Activated CD4-positive, alpha-beta T cell treated with anti-CD3 and anti-CD28 coated beads, Interleukin-2, Interleukin-6, amounts not matched to agents 100 ng/mL and 50 ng/mL, durations not matched to agents 16 hours and 8 hours (primary cell): Measurements from ENCODE around the gene DUSP16.
A peak's percentile ranks its signal among the peaks of the same experiment; 100 is the strongest.

Experiments
- DNase-seq: peaks from one replicate; pipeline ENCODE4 v3.0.0-alpha.2; 2020

The DUSP16 gene

GRCh38 chr12:12465522-12465921, 97.1 kb downstream of the DUSP16 start:
- no peak for DNase-seq

GRCh38 chr12:12461923-12462315, 100.7 kb downstream of the DUSP16 start:
- DNase-seq = peak; percentile 78

GRCh38 chr12:12460935-12461922, 101.4 kb downstream of the DUSP16 start:
- DNase-seq = peak; percentile 82

GRCh38 chr12:12456637-12457036, 106.0 kb downstream of the DUSP16 start:
- DNase-seq = peak; percentile 77

GRCh38 chr12:12454315-12454714, 108.3 kb downstream of the DUSP16 start:
- DNase-seq = no peak

GRCh38 chr12:12453635-12454034, 109.0 kb downstream of the DUSP16 start:
- no peak for DNase-seq

GRCh38 chr12:12452326-12452902, 110.2 kb downstream of the DUSP16 start:
- DNase-seq = no peak

GRCh38 chr12:12451098-12451497, 111.6 kb downstream of the DUSP16 start:
- DNase-seq = no peak

- no peak for DNase-seq
These were observed 112.6 kb downstream of the DUSP16 start for GRCh38 chr12:12450043-12450471.

GRCh38 chr12:12449533-12450025, 113.1 kb downstream of the DUSP16 start:
- DNase-seq = no peak

- DNase-seq = no peak
These were observed 114.8 kb downstream of the DUSP16 start for GRCh38 chr12:12447837-12448236.

GRCh38 chr12:12447236-12447635, 115.4 kb downstream of the DUSP16 start:
- DNase-seq = no peak

- no peak for DNase-seq
These were observed 115.9 kb downstream of the DUSP16 start for GRCh38 chr12:12446786-12447185.

- DNase-seq = no peak
These were observed 116.8 kb downstream of the DUSP16 start for GRCh38 chr12:12445882-12446181.

- no peak for DNase-seq
These were observed 117.3 kb downstream of the DUSP16 start for GRCh38 chr12:12445165-12445881.

GRCh38 chr12:12443431-12443878, 119.2 kb downstream of the DUSP16 start:
- no peak for DNase-seq

- DNase-seq = peak; percentile 49
These were observed 120.1 kb downstream of the DUSP16 start for GRCh38 chr12:12442548-12443071.

- DNase-seq = peak; percentile 84
These were observed 120.7 kb downstream of the DUSP16 start for GRCh38 chr12:12441843-12442461.

- DNase-seq = no peak
These were observed 121.2 kb downstream of the DUSP16 start for GRCh38 chr12:12441429-12441807.

GRCh38 chr12:12440784-12441428, 121.8 kb downstream of the DUSP16 start:
- DNase-seq = no peak

GRCh38 chr12:12439636-12440035, 123.0 kb downstream of the DUSP16 start:
- DNase-seq = peak; percentile 94

- no peak for DNase-seq
These were observed 125.8 kb downstream of the DUSP16 start for GRCh38 chr12:12436831-12437345.
